ENCODE data around the gene TNFRSF4.

DNA sequence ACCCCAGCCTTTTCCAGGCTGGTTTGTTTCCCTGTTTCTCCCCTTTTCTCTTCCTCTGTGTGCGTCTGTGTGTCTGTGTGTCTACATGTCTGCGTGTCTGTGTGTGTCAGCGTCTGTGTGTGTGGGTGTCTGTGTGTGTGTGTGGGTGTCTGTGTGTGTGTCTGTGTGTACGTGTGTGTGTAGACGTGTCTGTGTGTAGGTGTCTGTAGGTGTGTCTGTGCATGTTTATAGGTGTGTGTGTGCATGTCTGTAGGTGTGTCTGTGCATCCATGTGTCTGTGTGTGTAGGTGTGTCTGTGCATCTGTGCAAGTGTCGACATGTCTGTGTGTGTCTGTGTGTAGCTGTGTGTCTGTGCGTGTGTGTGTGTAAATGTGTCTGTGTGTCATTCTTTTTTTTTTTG is 37.0 kb downstream of the TNFRSF4 start:
- TF ChIP-seq, protein P1, sequence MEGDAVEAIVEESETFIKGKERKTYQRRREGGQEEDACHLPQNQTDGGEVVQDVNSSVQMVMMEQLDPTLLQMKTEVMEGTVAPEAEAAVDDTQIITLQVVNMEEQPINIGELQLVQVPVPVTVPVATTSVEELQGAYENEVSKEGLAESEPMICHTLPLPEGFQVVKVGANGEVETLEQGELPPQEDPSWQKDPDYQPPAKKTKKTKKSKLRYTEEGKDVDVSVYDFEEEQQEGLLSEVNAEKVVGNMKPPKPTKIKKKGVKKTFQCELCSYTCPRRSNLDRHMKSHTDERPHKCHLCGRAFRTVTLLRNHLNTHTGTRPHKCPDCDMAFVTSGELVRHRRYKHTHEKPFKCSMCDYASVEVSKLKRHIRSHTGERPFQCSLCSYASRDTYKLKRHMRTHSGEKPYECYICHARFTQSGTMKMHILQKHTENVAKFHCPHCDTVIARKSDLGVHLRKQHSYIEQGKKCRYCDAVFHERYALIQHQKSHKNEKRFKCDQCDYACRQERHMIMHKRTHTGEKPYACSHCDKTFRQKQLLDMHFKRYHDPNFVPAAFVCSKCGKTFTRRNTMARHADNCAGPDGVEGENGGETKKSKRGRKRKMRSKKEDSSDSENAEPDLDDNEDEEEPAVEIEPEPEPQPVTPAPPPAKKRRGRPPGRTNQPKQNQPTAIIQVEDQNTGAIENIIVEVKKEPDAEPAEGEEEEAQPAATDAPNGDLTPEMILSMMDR (IDR thresholded peaks at IDR 0.05) = no peak
- no peak for TF ChIP-seq EZH2 (IDR thresholded peaks at IDR 0.05)
